Immature natural killer cell (primary cell): ENCODE measurements around the gene HSD17B12. TPM values are rescaled to one million over a fixed set of nuclear protein-coding genes. Genes with fewer than 3 reads are reported as not detected.

Source experiments
- DNase-seq, 3 donors: peaks; one replicate each; pipeline ENCODE4 v3.0.0; 2022; ENCODE audit warnings: mixed read lengths in 1 of 3
- H3K27ac Mint-ChIP-seq, 6 donors: one replicate each; pipeline ENCODE4 v1.8.0; 2020; ENCODE audit warnings: mixed read lengths in 6 of 6, mild to moderate bottlenecking in 5 of 6, inconsistent platforms in 4 of 6, moderate library complexity in 3 of 6
- H3K27me3 Mint-ChIP-seq, 3 donors: one replicate each; pipeline ENCODE4 v1.8.0; 2020 to 2021; ENCODE audit warnings: low read depth in 3 of 3, mild to moderate bottlenecking in 3 of 3, mixed read lengths in 3 of 3, moderate library complexity in 3 of 3, inconsistent platforms in 1 of 3
- H3K36me3 Mint-ChIP-seq, 3 donors: one replicate each; pipeline ENCODE4 v1.8.0; 2020; ENCODE audit warnings: mixed read lengths in 3 of 3, inconsistent platforms in 2 of 3, mild to moderate bottlenecking in 2 of 3
- H3K4me1 Mint-ChIP-seq, 2 donors: one replicate each; pipeline ENCODE4 v1.8.0; 2020; ENCODE audit warnings: inconsistent platforms in 2 of 2, mild to moderate bottlenecking in 2 of 2, mixed read lengths in 2 of 2, moderate library complexity in 1 of 2
- H3K4me3 Mint-ChIP-seq, 5 donors: one replicate each; pipeline ENCODE4 v1.8.0; 2020; ENCODE audit warnings: mild to moderate bottlenecking in 5 of 5, mixed read lengths in 5 of 5, inconsistent platforms in 3 of 5, moderate library complexity in 3 of 5
- H3K9me3 Mint-ChIP-seq, 6 donors: one replicate each; pipeline ENCODE4 v1.8.0; 2020; ENCODE audit warnings: mild to moderate bottlenecking in 6 of 6, mixed read lengths in 6 of 6, inconsistent platforms in 4 of 6, moderate library complexity in 3 of 6
- polyA plus RNA-seq, 3 donors: library from polyadenylated mRNA; unstranded; fragments of 300-500 nt; fragmentation: Illumina TruSeq; gene quantifications; one replicate each; pipeline ENCODE4 v1.2.3, GENCODE V29; 2021

HSD17B12 gene
- polyA plus RNA-seq, 3 donors from 2014 or later = 22.0 to 32.4 (median 30.2) TPM

DNA sequence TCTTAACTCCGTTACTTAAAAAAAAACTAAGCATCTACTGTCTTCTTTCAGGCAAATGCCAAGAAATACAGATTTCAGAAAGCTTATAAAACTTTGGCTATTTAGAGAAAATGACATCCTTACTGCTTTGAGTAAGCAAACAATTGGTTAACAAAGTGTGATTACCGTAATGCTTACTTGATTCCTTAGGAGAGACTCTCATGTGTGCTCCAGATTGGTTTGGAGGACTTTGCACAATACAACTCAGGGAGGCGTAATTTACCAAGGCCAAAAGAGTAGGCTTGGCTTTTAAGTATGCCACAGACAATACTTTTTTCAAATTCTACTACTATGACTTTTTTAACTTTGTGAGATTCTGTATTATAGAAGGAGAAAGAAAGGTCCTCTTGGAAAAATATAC lies 123.2 kb downstream of the HSD17B12 start:
- Mint-ChIP-seq H3K27ac (no peak overlapping the region), H3K9me3 (no peaks in the 10 kb centered on the region), H3K36me3 (peaks cover 24 to 31% (median 25%) of the 10 kb centered on the region in 3 donors), H3K4me1 (no peaks in the 10 kb centered on the region), H3K27me3 (peaks cover 0 to 5% (median 0%) of the 10 kb centered on the region in 3 donors), H3K4me3 (no peak overlapping the region)
- DNase-seq = no peak

DNA sequence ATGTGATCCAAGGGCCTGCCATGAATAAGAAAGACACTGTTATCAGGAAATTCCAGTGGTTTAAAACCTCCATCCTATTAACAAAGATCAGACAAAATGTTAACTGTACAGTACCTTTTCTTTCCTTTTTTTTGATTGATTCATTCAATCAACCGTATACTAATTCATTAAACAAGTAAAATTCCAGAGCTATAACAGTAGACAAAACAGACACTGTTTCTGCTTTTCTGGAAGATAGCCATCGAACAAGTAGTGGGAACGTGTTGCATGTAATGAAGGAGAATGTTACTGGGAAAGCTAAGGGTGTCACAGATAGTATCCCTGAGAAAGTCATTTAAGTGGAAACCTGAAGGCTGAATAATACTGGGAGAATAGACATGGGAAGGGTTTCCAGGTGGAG lies 126.4 kb downstream of the HSD17B12 start:
- Mint-ChIP-seq H3K36me3 (peaks cover 11 to 24% (median 13%) of the 10 kb centered on the region in 3 donors), H3K4me3 (no peak overlapping the region), H3K27ac (peak overlapping the region in 1 of 6 donors; percentile 5), H3K27me3 (peaks cover 0 to 5% (median 0%) of the 10 kb centered on the region in 3 donors), H3K9me3 (no peaks in the 10 kb centered on the region), H3K4me1 (no peaks in the 10 kb centered on the region)
- DNase-seq = no peak

DNA sequence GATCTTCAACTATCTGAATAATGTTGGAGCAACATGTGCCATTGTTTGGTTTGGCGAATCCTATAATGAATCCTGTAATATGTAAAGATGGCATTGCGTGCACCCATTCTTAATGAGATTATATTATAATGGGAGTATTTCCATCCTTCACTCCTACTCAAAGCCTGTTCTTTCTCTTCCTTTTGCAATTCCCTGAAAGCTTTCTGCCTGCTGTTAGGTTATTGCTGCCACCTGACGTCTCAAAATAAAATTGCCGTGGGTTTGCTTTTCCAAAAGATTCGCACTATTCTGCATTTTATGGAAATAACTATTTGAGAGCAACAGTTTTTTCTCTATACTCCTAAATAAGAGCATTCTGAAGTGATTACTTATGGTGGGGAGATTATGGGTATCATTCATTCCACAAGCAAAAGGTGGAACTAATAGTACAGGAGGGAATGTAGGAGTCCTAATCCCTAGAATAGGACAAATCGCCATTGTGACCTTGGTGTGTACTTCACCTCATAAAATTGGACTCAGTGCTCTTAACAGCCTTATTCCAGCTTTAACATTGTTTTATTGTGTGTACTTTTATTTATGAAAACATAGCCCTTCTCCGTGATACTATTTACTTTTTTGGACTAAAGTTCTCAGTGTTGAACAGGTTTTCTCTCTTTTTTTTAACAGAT lies 130.5 kb downstream of the HSD17B12 start:
- H3K4me3 Mint-ChIP-seq = no peak overlapping the region
- peaks cover 0 to 2% (median 0%) of the 10 kb centered on the region in 3 donors for H3K27me3 Mint-ChIP-seq
- no peaks in the 10 kb centered on the region for H3K9me3 Mint-ChIP-seq
- DNase-seq = no peak
- H3K4me1 Mint-ChIP-seq = no peaks in the 10 kb centered on the region
- H3K27ac Mint-ChIP-seq = no peak overlapping the region
- peaks cover 2 to 7% (median 4%) of the 10 kb centered on the region in 3 donors for H3K36me3 Mint-ChIP-seq

GRCh38 chr11:43812471-43812870 lies 131.9 kb downstream of the HSD17B12 start:
- Mint-ChIP-seq H3K27ac (no peak overlapping the region), H3K4me1 (no peaks in the 10 kb centered on the region), H3K9me3 (no peaks in the 10 kb centered on the region), H3K4me3 (no peak overlapping the region), H3K36me3 (peaks cover 0 to 6% (median 4%) of the 10 kb centered on the region in 3 donors), H3K27me3 (peaks cover 0 to 2% (median 0%) of the 10 kb centered on the region in 3 donors)
- no peak for DNase-seq

GRCh38 chr11:43818220-43818619 lies 137.7 kb downstream of the HSD17B12 start:
- H3K27ac Mint-ChIP-seq = no peak overlapping the region
- H3K9me3 Mint-ChIP-seq = no peaks in the 10 kb centered on the region
- no peaks in the 10 kb centered on the region for H3K4me1 Mint-ChIP-seq
- peaks cover 11 to 13% (median 12%) of the 10 kb centered on the region in 3 donors for H3K36me3 Mint-ChIP-seq
- H3K27me3 Mint-ChIP-seq = no peaks in the 10 kb centered on the region
- H3K4me3 Mint-ChIP-seq = no peak overlapping the region
- no peak for DNase-seq

DNA sequence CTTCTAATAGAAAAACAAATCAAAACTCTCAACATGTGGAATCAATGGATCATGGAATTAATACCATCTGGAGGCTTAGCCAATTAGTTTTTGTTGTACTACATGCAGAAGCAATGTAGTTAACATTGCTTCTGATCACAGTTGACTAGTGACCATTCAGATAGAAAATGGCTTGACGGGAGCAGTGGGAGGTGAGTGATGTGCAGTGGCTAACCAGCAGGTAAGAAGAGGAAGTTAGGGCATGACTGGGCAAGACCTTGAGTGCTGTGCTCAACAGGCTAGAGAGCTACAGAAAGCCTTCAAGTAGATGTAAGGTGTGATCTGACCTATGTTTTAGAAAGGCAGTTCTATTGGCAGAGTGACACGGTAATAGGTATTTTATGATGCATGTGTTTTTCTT lies 139.4 kb downstream of the HSD17B12 start:
- no peak for DNase-seq
- no peak overlapping the region for H3K4me3 Mint-ChIP-seq
- H3K36me3 Mint-ChIP-seq = peaks cover 13 to 14% (median 13%) of the 10 kb centered on the region in 3 donors
- no peak overlapping the region for H3K27ac Mint-ChIP-seq
- H3K27me3 Mint-ChIP-seq = no peaks in the 10 kb centered on the region
- H3K4me1 Mint-ChIP-seq = no peaks in the 10 kb centered on the region
- no peaks in the 10 kb centered on the region for H3K9me3 Mint-ChIP-seq

DNA sequence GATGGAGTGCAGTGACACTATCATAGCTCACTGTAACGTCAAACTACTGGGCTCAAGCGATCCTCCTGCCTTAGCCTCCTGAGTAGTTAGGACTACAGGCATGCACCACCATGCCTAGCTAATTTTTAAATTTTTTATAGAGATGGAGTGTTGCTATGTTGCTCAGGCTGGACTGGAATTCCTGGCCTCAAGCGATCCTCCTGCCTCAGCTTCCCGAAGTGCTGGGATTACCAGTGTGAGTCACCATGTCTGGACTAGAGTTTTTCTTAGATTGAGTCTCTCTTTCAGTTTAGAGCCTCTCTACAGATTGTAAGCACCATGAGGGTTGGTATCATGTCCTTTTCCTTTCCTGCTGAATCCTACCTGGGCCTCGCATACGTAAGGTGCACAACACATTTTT lies 142.8 kb downstream of the HSD17B12 start:
- Mint-ChIP-seq H3K27ac (no peak overlapping the region), H3K4me3 (no peak overlapping the region), H3K9me3 (no peaks in the 10 kb centered on the region), H3K27me3 (no peaks in the 10 kb centered on the region), H3K36me3 (peaks cover 9 to 14% (median 9%) of the 10 kb centered on the region in 3 donors), H3K4me1 (no peaks in the 10 kb centered on the region)
- DNase-seq = no peak

DNA sequence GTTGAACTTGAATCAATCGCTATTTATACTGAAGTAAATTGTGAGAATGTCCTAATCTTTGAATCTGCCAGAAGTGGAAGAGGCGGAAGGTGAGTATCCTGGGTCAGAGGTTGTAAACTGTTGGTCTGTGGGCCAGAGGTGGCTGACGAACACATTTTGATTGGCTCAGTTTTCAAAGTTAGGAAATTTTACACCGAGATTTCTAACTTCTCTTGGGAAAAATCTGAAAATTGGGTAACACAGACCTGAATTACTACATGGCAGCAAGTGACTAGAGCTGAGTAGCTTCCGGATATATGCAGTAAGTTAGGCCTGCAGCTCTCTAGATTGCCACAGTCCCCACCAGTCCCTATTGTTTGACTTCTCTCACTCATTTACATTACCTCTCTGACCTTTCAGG lies 143.3 kb downstream of the HSD17B12 start:
- no peaks in the 10 kb centered on the region for H3K27me3 Mint-ChIP-seq
- no peak overlapping the region for H3K27ac Mint-ChIP-seq
- no peaks in the 10 kb centered on the region for H3K4me1 Mint-ChIP-seq
- no peak overlapping the region for H3K4me3 Mint-ChIP-seq
- no peaks in the 10 kb centered on the region for H3K9me3 Mint-ChIP-seq
- H3K36me3 Mint-ChIP-seq = peaks cover 9 to 14% (median 9%) of the 10 kb centered on the region in 3 donors
- DNase-seq = no peak

GRCh38 chr11:43825217-43825816 lies 144.8 kb downstream of the HSD17B12 start:
- no peak overlapping the region for H3K4me3 Mint-ChIP-seq
- H3K27ac Mint-ChIP-seq = no peak overlapping the region
- peak; percentile 13 to 31 (median 20) for DNase-seq
- no peaks in the 10 kb centered on the region for H3K4me1 Mint-ChIP-seq
- H3K9me3 Mint-ChIP-seq = no peaks in the 10 kb centered on the region
- H3K36me3 Mint-ChIP-seq = peaks cover 4 to 6% (median 5%) of the 10 kb centered on the region in 3 donors
- no peaks in the 10 kb centered on the region for H3K27me3 Mint-ChIP-seq

GRCh38 chr11:43830928-43831440 lies 150.4 kb downstream of the HSD17B12 start:
- Mint-ChIP-seq H3K27ac (no peak overlapping the region), H3K36me3 (peaks cover 5 to 8% (median 6%) of the 10 kb centered on the region in 3 donors), H3K27me3 (no peaks in the 10 kb centered on the region), H3K4me1 (no peaks in the 10 kb centered on the region), H3K9me3 (no peaks in the 10 kb centered on the region), H3K4me3 (no peak overlapping the region)
- no peak for DNase-seq

GRCh38 chr11:43832536-43832935 lies 152.0 kb downstream of the HSD17B12 start:
- Mint-ChIP-seq H3K9me3 (no peaks in the 10 kb centered on the region), H3K27ac (no peak overlapping the region), H3K4me1 (no peaks in the 10 kb centered on the region), H3K4me3 (no peak overlapping the region), H3K27me3 (no peaks in the 10 kb centered on the region), H3K36me3 (peaks cover 5 to 8% (median 6%) of the 10 kb centered on the region in 3 donors)
- no peak for DNase-seq

- no peak overlapping the region for H3K27ac Mint-ChIP-seq
- no peak for DNase-seq
- H3K36me3 Mint-ChIP-seq = peaks cover 6 to 12% (median 8%) of the 10 kb centered on the region in 3 donors
- H3K4me3 Mint-ChIP-seq = no peak overlapping the region
- no peaks in the 10 kb centered on the region for H3K27me3 Mint-ChIP-seq
- H3K4me1 Mint-ChIP-seq = no peaks in the 10 kb centered on the region
- no peaks in the 10 kb centered on the region for H3K9me3 Mint-ChIP-seq
Measured at GRCh38 chr11:43833657-43834073, 153.1 kb downstream of the HSD17B12 start.

GRCh38 chr11:43834286-43834685 lies 153.7 kb downstream of the HSD17B12 start:
- Mint-ChIP-seq H3K9me3 (no peaks in the 10 kb centered on the region), H3K4me3 (no peak overlapping the region), H3K4me1 (no peaks in the 10 kb centered on the region), H3K27me3 (no peaks in the 10 kb centered on the region), H3K27ac (no peak overlapping the region), H3K36me3 (peaks cover 7 to 15% (median 11%) of the 10 kb centered on the region in 3 donors)
- DNase-seq = no peak

GRCh38 chr11:43835104-43835503 lies 154.6 kb downstream of the HSD17B12 start:
- Mint-ChIP-seq H3K4me3 (no peak overlapping the region), H3K4me1 (no peaks in the 10 kb centered on the region)
- no peak for DNase-seq

More at GRCh38 chr11:43835104-43835503, 154.6 kb downstream of the HSD17B12 start:
- H3K9me3 Mint-ChIP-seq = no peaks in the 10 kb centered on the region
- H3K27me3 Mint-ChIP-seq = no peaks in the 10 kb centered on the region
- no peak overlapping the region for H3K27ac Mint-ChIP-seq
- H3K36me3 Mint-ChIP-seq = peaks cover 9 to 18% (median 18%) of the 10 kb centered on the region in 3 donors
